Frontal cortex (tissue), 4 donors: ENCODE data around the gene ECHDC3. TPM values are rescaled to one million over a fixed set of nuclear protein-coding genes. Genes with fewer than 3 reads are reported as not detected.
A peak's percentile ranks its signal among the peaks of the same experiment; 100 is the strongest.

Experiments used
- DNase-seq, 2 donors: peaks; one replicate each; pipeline ENCODE4 v3.0.0; 2012; ENCODE audit warnings: low spot score in 2 of 2
- FAIRE-seq: peaks from 2 replicates; lab custom pipeline; 2012; peaks lifted over from hg19 to GRCh38; lab: Jason Lieb, UNC
- total RNA-seq: library from RNA; depleted of rRNA; stranded (reverse); fragments of >200 nt; gene quantifications from one replicate; pipeline ENCODE4 v1.2.3, GENCODE V29; 2014
- donor health status: control.
- donor health status: control.
- donor health status: control.

ECHDC3 gene
- total RNA-seq, 1 donor from 2014 or later, result 1.6 TPM

GRCh38 chr10:11743461-11744338 lies 1.5 kb downstream of the ECHDC3 start:
- FAIRE-seq (no peak), DNase-seq (no peak)

GRCh38 chr10:11745045-11745444 lies 2.9 kb downstream of the ECHDC3 start:
- FAIRE-seq (no peak), DNase-seq (no peak)

GRCh38 chr10:11746883-11747539 lies 4.8 kb downstream of the ECHDC3 start:
- DNase-seq (no peak), FAIRE-seq (no peak)

DNA sequence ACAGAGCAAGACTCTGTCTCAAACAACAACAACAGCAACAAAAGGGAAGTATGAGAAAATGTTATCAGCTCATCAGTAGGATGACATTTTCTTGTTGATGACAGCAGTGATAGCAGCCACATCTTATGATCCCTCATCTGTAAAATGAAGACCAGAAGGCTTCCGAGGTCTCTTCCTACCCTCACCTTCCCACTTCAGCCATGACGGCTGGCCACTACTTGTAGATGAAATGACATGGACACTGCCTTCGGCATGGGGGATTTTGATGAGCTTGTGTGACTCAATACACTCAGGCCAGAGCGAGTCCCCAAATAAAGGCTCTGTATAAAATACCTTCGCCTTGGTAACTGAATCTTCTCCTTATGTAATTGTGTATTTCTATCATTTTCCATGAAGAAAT lies 6.7 kb downstream of the ECHDC3 start:
- FAIRE-seq (no peak), DNase-seq (no peak)

DNA sequence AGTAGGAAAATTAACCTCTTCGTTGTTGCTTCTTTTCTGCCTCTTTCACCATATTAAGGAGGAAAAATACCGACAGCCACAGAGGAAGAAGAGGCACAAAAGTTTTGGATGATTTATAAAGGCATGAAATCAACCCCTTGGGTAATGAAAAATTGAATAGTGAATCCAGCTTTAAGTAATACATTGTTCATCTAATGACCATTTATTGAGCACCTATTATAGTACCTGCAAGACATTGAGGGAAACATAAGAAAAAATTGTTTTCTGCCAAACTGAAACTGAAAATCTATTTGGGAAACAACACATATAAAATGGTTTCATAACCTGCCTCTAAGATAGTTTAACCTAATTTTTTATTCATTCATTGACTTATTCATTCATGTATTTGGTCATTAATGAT lies 8.2 kb downstream of the ECHDC3 start:
- DNase-seq (no peak), FAIRE-seq (no peak)

DNA sequence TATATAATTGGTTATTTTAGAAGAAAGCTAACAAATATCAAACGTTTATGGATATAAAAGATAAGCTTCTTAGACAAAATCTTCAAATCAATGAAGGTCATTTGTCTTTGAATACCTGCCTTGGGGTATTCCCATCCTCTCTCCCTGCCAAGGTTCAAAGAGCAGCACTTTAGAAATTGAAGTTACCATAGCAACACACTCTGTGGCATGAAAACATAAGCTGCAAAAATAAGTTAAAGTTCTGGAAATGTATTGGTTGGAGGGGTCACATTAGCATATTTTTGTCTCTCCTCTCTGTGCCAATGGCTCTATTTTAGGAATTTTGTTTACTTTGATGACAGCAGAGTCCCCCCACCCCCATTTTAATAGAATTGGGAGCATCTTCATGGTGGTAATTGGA lies 12.0 kb downstream of the ECHDC3 start:
- DNase-seq, result no peak
- FAIRE-seq, result no peak

- FAIRE-seq (no peak), DNase-seq (no peak)
These were observed 12.4 kb downstream of the ECHDC3 start for GRCh38 chr10:11754620-11755019.

DNA sequence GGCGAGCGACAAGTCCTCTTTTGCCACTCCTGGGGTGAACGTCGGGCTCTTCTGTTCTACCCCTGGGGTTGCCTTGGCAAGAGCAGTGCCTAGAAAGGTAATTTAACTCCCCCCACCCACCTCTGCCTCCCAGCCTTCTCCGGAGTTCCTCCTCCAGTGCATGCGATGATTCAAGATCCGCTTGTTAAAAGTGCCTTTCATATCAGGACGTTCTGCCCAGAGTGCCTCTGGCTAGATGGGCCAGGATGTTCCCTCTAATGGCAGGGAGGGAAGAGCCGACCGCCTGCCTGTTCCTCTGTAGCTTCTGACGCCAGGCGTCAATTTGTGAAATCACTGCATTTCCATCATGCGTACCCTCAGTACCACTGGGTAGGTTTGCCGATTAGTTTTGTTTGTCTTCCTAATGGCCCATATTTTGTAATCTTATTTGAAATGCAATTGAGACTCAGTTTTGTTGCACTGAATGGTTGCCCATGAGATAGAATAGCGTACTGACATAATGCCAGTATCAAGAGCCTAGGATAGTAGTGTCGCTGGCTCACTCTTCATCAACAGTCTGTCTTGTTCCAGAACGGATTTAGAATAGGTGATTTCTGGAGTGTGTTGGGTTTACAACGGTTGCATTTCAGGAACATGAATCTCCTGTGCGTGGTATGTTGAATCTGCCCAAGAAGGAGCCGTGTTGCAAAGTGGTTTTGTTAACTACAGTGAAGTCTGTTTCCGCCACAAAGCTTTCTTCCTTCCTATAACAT lies 13.5 kb downstream of the ECHDC3 start:
- no peak for FAIRE-seq
- no peak for DNase-seq

DNA sequence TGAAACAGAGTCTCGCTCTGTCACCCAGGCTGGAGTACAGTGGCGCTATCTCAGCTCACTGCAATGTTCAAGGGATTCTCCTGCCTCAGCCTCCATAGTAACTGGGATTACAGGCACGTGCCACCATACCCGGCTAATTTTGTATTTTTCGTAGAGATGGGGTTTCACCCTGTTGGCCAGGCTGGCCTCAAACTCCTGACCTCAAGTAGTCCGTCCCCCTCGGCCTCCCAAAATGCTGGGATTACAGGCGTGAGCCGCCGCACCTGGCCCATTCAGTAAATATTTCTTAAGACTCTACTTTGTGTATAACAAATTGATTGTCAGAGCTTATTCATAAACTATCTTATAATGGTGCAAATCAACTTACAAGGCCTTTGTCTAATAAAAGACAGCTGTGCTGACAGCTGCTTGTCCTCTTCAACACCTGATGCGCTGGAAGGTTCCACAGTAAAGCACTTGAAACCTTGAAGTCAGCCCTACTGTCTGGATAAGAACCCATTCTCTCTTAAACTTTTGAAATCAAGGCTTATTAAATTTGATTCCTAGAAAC lies 14.7 kb downstream of the ECHDC3 start:
- FAIRE-seq, result no peak
- no peak for DNase-seq

- FAIRE-seq (no peak), DNase-seq (no peak)
These were observed 15.3 kb downstream of the ECHDC3 start for GRCh38 chr10:11757454-11757820.

- DNase-seq (peak; percentile 56 to 80), FAIRE-seq (no peak)
These were observed 15.8 kb downstream of the ECHDC3 start for GRCh38 chr10:11757821-11758463.

GRCh38 chr10:11758527-11759236 lies 16.5 kb downstream of the ECHDC3 start:
- no peak for FAIRE-seq
- no peak for DNase-seq

DNA sequence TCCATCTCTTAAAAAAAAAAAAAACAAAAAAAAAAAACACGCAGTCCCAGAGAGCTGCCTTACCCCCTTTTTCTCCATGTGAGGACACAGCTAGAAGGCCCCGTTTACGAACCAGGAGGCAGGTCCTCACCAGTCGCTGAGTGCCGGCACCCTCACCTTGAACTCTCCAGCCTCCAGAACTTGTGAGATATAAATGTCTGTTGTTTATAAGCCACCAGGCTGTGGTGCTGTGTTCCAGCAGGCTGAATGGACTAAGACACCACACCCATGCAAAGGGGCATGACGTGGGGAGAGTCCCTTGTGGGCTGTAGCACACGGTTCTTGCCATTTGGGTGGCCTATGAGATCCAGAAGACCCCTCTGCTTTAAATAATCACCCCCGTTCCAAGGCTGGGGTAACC lies 17.2 kb downstream of the ECHDC3 start:
- FAIRE-seq (no peak), DNase-seq (no peak)

- no peak for DNase-seq
- FAIRE-seq, result no peak
These were observed 18.0 kb downstream of the ECHDC3 start for GRCh38 chr10:11760151-11760550.

DNA sequence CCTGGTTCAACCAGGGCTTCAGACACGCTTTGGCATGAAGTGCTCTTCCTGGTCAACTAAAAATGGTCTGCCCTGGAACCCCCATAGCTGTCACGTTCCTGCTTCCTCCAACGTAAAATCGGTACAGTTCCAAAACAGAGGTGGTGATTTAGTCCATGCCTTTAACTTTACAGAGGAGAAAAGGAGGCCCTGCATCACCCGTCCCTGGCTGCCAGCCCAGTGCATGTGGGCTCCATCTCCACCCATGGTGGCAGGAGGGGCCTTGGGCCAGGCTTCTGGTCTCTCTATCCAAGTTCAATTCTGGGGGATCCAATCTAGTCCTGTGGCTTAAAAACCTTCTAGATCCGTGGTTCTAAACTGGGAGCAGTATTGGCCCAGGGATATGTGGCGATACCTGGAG lies 18.7 kb downstream of the ECHDC3 start:
- FAIRE-seq, result no peak
- no peak for DNase-seq

DNA sequence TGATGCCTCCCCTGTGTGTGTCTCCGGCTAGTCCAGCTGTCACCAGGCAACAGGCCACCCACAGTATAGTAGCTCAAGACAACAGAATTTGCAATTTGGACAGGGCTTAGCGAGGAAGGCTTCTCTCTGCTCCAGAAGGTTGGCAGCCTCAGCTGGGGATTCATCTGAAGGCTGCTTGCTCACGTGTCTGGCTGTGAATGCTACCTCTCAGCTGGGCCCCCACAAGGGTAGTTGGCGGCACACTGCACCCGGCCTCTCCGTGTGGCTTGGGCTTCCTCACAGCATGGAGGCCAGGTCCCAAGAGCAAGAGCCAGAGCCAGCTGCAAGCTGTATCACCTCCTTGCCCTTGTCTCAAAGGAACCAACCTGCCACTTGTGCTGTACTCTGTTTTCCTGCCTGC lies 19.2 kb downstream of the ECHDC3 start:
- FAIRE-seq, result no peak

GRCh38 chr10:11762706-11763500 lies 20.7 kb downstream of the ECHDC3 start:
- FAIRE-seq, result no peak
- DNase-seq, result no peak

More for the DNA sequence above, 19.2 kb downstream of the ECHDC3 start:
- no peak for DNase-seq

DNA sequence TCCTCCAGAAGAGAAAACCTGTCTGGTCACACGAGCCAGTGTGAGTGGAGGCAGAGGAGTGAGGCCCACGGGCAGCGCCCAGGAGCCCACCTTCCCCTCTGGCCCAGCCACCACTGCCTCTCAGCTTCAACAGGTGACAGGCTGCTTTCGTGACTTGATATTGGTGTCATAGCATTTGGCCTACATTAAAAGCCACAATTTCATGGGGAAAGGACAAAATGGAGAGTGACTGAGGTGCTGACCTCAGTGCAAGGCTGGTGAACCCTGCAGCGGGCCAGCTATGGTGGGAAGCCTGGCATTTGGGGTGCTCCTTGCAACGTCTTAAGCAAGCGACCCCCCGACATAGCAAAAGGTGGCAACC lies 21.3 kb downstream of the ECHDC3 start:
- FAIRE-seq, result no peak

GRCh38 chr10:11765141-11765540 lies 23.0 kb downstream of the ECHDC3 start:
- FAIRE-seq (no peak), DNase-seq (no peak)

More for the DNA sequence above, 21.3 kb downstream of the ECHDC3 start:
- no peak for DNase-seq
